ENCODE data around the gene FCN1. TPM values are rescaled to one million over a fixed set of nuclear protein-coding genes. Genes with fewer than 3 reads are reported as not detected.
"Not testable (repeated sequence)": the region's sequence is repeated elsewhere in the genome, so short reads cannot be mapped to it uniquely, and the experiment has no call there.

FCN1 gene
- total RNA-seq, 1 donor from 2014 or later = 9.3 TPM

GRCh38 chr9:134871697-134872340, 45.9 kb downstream of the FCN1 start:
- DNase-seq = no peak

DNA sequence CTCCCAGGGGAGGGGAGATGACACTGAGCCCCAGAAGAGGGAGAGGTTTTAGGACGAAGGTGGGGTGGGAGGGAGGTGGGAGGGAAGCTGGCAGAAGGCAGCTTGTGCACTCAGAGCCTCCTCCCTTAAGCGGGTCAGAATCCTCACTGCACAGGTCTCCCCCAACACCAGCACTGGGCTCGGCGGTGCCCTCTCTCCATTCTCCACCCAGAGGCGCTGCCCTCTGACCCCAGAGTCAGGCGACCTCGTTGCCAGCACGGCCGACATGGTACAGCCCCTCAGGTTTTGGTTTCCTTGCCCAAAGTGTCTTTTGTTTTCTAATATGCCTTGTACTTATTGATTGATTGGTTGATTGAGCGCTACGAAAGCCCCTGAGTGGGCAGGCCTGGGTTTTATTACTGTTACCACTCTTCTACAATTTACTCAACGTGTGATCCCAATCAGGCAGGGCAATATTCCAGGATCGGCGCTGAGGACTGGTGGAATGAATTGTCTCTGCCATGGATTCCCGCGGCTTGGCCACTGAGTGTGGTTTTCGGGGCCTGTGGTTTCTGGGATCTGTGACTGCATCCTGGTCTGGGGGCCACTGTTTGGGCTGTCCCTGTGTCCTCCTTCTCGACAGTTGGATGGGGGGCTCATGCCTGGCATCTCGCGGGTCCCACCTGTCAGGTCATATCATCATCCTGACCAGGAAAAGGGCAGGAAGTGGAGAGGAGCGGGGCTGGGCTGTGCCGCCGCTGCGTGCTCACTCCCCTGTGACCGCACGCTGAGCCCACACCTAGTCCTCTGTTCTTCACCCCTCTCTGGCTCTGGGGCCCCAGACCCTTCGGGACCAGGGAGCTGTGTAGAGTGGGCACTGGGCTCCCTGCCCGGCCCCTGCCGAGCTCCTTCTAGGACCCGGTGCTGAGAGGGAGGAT, 46.7 kb downstream of the FCN1 start:
- DNase-seq = no peak

DNA sequence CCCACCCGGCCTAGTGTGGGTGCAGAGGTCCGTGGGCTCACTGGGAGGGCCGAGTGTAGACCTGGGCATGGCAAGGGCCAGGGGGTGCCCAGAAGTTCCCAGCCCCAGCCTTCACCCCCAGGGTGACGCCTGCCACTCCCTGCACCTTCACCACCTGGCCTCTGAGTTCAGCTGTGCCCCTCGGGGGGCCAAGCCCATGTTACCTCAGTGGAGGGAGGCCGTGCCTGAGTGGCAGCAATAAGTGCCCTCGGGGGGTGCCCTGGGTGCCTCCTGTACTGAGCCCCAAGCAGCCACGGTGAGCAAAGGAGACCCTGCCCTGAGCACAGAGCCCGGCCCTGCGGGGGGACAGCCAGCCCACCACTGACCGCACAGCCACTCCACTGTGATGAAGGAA, 47.4 kb downstream of the FCN1 start:
- no peak for DNase-seq

- DNase-seq = no peak
Measured at GRCh38 chr9:134869554-134870300, 48.0 kb downstream of the FCN1 start.

- DNase-seq = no peak
Measured at GRCh38 chr9:134868751-134869553, 48.8 kb downstream of the FCN1 start.

- DNase-seq = no peak
Measured at GRCh38 chr9:134867917-134868750, 49.6 kb downstream of the FCN1 start.

DNA sequence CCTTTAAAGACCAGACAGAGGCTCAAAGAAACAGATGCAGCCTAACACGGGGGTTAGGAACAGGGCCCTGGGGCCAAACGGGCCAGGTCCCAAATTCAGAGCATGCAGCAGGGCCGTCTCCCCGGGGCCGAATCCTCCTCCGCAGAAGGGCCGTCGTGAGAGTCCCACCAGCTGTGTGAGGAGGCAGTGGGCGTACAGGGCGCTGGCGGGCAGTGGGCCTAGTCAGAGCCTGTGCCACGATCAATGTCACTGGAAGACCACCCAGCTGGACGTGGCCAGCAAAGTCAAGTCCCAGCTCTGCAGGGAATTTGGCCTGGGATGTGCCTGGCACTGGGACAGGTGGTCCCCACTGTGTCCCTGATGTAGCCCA, 52.9 kb downstream of the FCN1 start:
- no peak for DNase-seq

- peak; percentile 22 for DNase-seq
Measured at GRCh38 chr9:134863941-134864820, 53.5 kb downstream of the FCN1 start.

- no peak for DNase-seq
Measured at GRCh38 chr9:134863306-134863902, 54.3 kb downstream of the FCN1 start.

DNA sequence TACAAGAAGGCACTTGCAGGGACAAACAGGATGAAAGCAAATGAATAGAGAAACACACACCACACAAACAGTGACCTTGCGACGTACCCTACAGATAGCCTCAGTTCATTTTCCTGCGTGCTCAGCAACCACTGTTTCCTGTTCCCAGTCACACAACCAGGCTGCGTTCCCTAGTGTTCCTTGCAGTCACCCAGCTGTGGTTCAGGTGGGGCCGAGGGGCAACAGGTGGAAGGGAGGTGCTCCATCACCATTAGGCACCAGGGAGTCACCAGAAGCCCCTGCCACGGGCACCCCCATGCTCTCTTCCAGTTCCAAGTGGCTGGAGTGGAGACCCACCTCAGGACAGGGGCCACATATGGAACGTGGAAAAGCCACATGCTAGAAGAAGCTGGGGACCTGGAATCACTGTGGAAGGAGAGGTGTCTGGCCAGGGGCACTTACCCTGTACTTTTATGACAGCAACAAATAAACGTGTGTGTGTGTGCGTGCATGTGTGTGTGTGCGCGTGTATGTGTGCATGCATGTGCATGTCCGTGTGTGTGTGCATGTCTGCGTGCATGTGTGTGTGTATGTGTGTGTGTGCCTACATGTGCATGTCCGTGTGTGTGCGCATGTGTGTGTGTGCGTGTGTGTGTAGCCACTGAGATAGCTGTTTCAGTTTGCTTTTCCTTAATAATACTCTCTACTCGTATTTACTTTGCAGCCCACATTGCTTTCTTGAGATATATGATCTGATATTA, 55.9 kb downstream of the FCN1 start:
- DNase-seq = no peak

DNA sequence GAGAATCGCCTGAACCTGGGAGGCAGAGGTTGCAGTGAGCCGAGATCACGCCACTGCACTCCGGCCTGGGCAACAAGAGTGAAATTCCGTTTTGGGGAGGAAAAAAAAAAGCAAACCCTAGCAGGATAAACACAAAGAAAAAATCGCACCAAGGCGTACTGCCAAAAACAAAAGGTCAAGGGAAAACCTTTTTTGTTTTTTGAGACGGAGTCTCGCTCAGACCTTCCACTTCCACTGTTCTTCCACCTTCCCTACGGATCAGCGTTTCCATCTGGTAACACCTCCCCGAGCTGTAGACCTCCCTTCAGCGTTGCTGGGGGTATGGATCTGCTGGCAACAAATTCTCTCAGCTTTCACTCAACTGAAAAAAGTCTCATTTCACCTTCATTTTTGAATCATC, 57.2 kb downstream of the FCN1 start:
- no peak for DNase-seq

DNA sequence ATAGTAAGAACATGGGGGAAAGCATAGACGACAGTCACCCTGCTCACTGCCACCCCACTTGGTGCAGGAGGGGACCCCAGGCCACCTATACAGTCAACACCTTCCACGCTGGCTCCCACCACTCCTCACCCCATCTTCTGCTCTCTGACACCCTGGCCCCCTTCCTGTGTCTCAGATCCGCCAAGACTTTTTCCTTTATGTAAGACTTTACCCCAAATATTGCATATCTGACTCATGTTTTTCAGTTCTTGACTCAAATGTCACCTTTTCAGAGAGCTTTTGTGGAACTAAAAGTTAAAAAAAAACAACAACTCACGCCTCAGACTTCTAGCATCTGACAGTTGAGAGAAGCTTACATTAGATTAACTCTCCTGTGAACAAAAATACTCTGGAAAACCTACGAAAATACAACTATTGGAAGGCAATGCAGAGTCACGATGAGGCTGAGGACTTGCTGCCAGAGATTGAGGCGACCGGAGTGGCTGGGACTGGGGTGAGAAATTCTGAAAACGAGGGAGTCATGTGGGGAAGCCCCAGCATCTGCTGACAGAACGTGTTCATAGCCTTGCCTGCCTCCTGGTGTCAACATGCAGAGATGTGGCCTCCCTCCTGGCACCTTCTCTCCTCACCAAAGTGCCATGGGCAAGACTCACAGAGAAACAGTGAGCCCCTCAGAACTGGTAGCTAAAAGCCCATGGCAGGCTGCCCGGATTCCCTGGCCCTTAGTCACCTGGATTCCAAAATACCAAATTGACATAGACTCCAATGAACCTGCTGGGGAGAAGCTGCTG, 59.5 kb downstream of the FCN1 start:
- DNase-seq = no peak

DNA sequence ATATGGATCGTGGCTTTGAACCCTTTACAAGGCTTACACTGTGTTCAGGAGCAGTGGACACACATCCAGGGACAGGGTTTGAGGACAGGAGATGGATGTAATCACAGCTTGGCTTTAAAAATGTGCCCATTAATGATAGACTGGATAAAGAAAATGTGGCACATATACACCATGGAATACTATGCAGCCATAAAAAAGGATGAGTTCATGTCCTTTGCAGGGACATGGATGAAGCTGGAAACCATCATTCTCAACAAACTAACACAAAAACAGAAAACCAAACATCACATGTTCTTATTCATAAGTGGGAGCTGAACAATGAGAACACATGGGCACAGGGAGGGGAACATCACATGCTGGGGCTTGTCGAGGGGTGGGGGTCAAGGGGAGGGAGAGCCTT, 60.3 kb downstream of the FCN1 start:
- DNase-seq = not testable (repeated sequence)

DNA sequence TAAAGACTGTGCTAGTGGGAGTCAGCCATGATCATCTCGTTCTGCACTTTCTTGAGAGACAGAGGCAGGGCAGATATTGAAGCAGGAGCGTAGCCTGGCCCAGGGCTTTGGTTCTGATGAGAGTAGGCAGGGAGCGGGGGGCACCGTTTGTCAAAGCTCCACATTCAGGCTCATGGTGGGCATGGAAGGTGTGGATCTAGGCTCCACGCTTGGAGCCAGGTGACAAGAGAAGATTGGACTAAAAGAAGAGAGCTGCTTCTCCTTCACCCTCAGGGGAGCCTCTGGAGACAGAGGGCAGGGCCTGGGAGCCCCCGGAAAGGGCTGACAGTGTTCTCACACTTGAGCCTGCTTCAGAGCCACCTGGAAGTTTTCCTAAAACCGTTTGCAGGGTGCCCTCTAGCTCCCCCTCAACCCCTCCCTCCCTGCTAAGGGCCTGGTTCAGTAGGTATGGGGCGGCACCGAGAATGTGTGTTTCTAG, 61.8 kb downstream of the FCN1 start:
- no peak for DNase-seq
